NCI-H2196 (cell line): ENCODE results near the gene PCBP2.

Source experiments
- DNase-seq: peaks from one replicate; lab custom pipeline; 2025; ENCODE audit not compliant: unreplicated experiment; lab: John Stamatoyannopoulos, UW

Gene PCBP2

GRCh38 chr12:53492830-53493609 is 41.1 kb downstream of the PCBP2 start:
- DNase-seq = peak; percentile 94

- no peak for DNase-seq
Observed at GRCh38 chr12:53493610-53494391, 41.9 kb downstream of the PCBP2 start.

GRCh38 chr12:53495903-53496751 is 44.2 kb downstream of the PCBP2 start:
- DNase-seq = peak; percentile 19

- DNase-seq = no peak
Observed at GRCh38 chr12:53496752-53497032, 44.8 kb downstream of the PCBP2 start.

- no peak for DNase-seq
Observed at GRCh38 chr12:53497461-53497860, 45.6 kb downstream of the PCBP2 start.

- DNase-seq = no peak
Observed at GRCh38 chr12:53498235-53498630, 46.3 kb downstream of the PCBP2 start.

- peak; percentile 56 for DNase-seq
Observed at GRCh38 chr12:53499266-53500141, 47.6 kb downstream of the PCBP2 start, which contains the start of gene MAP3K12. Gene MAP3K12, minus strand, starts transcription at chr12:53499458. Its CDS starts 12,067 bp downstream, at chr12:53487391.

GRCh38 chr12:53500142-53500775 is 48.4 kb downstream of the PCBP2 start:
- peak; percentile 45 for DNase-seq

- DNase-seq = peak; percentile 98
Observed at GRCh38 chr12:53500776-53501614, 49.1 kb downstream of the PCBP2 start, which contains the start of gene TARBP2. Gene TARBP2, plus strand, starts transcription at chr12:53501283. Its CDS starts 126 bp downstream, at chr12:53501409.

- peak; percentile 32 for DNase-seq
Observed at GRCh38 chr12:53501615-53502181, 49.8 kb downstream of the PCBP2 start.

- DNase-seq = no peak
Observed at GRCh38 chr12:53502331-53502730, 50.4 kb downstream of the PCBP2 start.

- DNase-seq = no peak
Observed at GRCh38 chr12:53502983-53503728, 51.3 kb downstream of the PCBP2 start.

GRCh38 chr12:53504004-53504920 is 52.4 kb downstream of the PCBP2 start:
- no peak for DNase-seq

GRCh38 chr12:53505086-53505485 is 53.2 kb downstream of the PCBP2 start:
- DNase-seq = no peak

- DNase-seq = no peak
Observed at GRCh38 chr12:53505555-53506449, 53.9 kb downstream of the PCBP2 start.

- no peak for DNase-seq
Observed at GRCh38 chr12:53506450-53506785, 54.5 kb downstream of the PCBP2 start.
